Astrocyte (in vitro differentiated cells and primary cell): ENCODE results near the gene EGF. TPM values are rescaled to one million over a fixed set of nuclear protein-coding genes. Genes with fewer than 3 reads are reported as not detected.

ENCODE experiments used
- DNase-seq: peaks from one replicate; pipeline ENCODE4 v3.0.0-alpha.2; 2010; ENCODE audit warnings: low read depth
- FAIRE-seq: peaks from 2 replicates; lab custom pipeline; 2011; peaks lifted over from hg19 to GRCh38; lab: Jason Lieb, UNC
- H2AFZ ChIP-seq: 2 replicates; pipeline ENCODE4 v1.6.0; 2012; ENCODE audit warnings: low read depth, low read length, inconsistent platforms
- H3K27ac ChIP-seq: 2 replicates; pipeline ENCODE4 v1.5.1; 2011; ENCODE audit warnings: low read depth, low read length, inconsistent platforms
- H3K27me3 ChIP-seq: 2 replicates; pipeline ENCODE4 v1.6.0; 2011; ENCODE audit warnings: low read length, inconsistent platforms; ENCODE audit not compliant: insufficient read depth
- H3K36me3 ChIP-seq: 2 replicates; pipeline ENCODE4 v1.5.1; 2011; ENCODE audit warnings: low read length, inconsistent platforms; ENCODE audit not compliant: insufficient read depth
- H3K4me1 ChIP-seq: 2 replicates; pipeline ENCODE4 v1.5.1; 2011; ENCODE audit warnings: low read length, inconsistent platforms; ENCODE audit not compliant: insufficient read depth
- H3K4me2 ChIP-seq: 2 replicates; pipeline ENCODE4 v1.6.0; 2012; ENCODE audit warnings: low read length, inconsistent platforms
- H3K4me3 ChIP-seq: 2 replicates; pipeline ENCODE4 v1.5.1; 2011; ENCODE audit warnings: low read depth, mild to moderate bottlenecking, low read length, inconsistent platforms; ENCODE audit not compliant: insufficient read depth
- H3K79me2 ChIP-seq: 2 replicates; pipeline ENCODE4 v1.6.0; 2012; ENCODE audit warnings: mild to moderate bottlenecking, low read length, inconsistent platforms; ENCODE audit not compliant: insufficient read depth
- H3K9ac ChIP-seq: 2 replicates; pipeline ENCODE4 v1.6.0; 2012; ENCODE audit warnings: mild to moderate bottlenecking, low read length, inconsistent platforms
- H3K9me3 ChIP-seq: 2 replicates; pipeline ENCODE4 v1.5.1; 2012; ENCODE audit warnings: low read depth, mild to moderate bottlenecking, low read length, inconsistent platforms; ENCODE audit not compliant: insufficient read depth
- H4K20me1 ChIP-seq: 2 replicates; pipeline ENCODE4 v1.6.0; 2012; ENCODE audit warnings: low read length, inconsistent platforms; ENCODE audit not compliant: insufficient read depth
- H3K27ac Mint-ChIP-seq: one replicate; pipeline ENCODE4 v1.8.0; 2021; ENCODE audit warnings: mild to moderate bottlenecking, mixed read lengths; ENCODE audit not compliant: unreplicated experiment
- H3K27me3 Mint-ChIP-seq: one replicate; pipeline ENCODE4 v1.8.0; 2021; ENCODE audit warnings: low read depth, mixed read lengths; ENCODE audit not compliant: unreplicated experiment
- H3K36me3 Mint-ChIP-seq: one replicate; pipeline ENCODE4 v1.8.0; 2021; ENCODE audit warnings: low read depth, mixed read lengths; ENCODE audit not compliant: unreplicated experiment
- H3K4me1 Mint-ChIP-seq: one replicate; pipeline ENCODE4 v1.8.0; 2021; ENCODE audit warnings: low read depth, mixed read lengths; ENCODE audit not compliant: unreplicated experiment
- H3K4me3 Mint-ChIP-seq: one replicate; pipeline ENCODE4 v1.8.0; 2021; ENCODE audit warnings: mild to moderate bottlenecking, moderate library complexity, mixed read lengths; ENCODE audit not compliant: unreplicated experiment
- H3K9me3 Mint-ChIP-seq: one replicate; pipeline ENCODE4 v1.8.0; 2021; ENCODE audit warnings: mild to moderate bottlenecking, mixed read lengths; ENCODE audit not compliant: unreplicated experiment
- EZH2 ChIP-seq: IDR thresholded peaks from 2 replicates; pipeline ENCODE4 v1.6.1; 2012; ENCODE audit warnings: mild to moderate bottlenecking, low read length, inconsistent platforms; ENCODE audit not compliant: insufficient read depth
- total RNA-seq: library from RNA; stranded (reverse); gene quantifications from 2 replicates; pipeline ENCODE4 v1.2.1, GENCODE V29; 2021
- TF ChIP-seq, protein P1 (sequence below): IDR thresholded peaks from 2 replicates; pipeline ENCODE4 v1.5.1; 2011; ENCODE audit warnings: low read depth, mild to moderate bottlenecking, inconsistent platforms, low read length, moderate library complexity; ENCODE audit not compliant: insufficient read depth

Gene EGF
- total RNA-seq, 1 donor from 2014 or later = 22.9 TPM

DNA sequence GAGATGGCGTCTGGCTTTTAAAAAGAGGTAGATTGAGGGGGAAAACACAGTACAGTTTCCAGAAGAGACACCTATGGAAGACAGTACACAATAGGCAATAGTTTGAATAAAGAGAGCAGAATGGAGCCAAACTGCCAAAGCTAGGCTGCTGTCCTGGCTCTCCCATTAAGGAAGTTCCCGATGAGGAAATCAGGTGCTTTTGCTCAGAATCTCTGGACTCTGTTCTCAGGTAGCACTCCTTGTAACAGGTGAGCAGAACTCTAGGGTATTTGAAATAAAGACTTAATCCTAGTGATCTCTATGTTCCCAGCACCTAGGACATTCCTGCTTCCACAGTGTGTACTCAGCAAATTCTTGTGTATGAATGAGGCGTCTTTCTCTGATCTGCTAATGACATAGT, 1.6 kb downstream of the EGF start:
- H3K27ac ChIP-seq = no peak overlapping the region
- Mint-ChIP-seq H3K4me1 (peaks cover 21% of the 10 kb centered on the region), H3K4me3 (no peak overlapping the region), H3K27ac (no peak overlapping the region), H3K36me3 (no peaks in the 10 kb centered on the region), H3K9me3 (no peaks in the 10 kb centered on the region), H3K27me3 (no peaks in the 10 kb centered on the region)
- DNase-seq = no peak
- no peak overlapping the region for H2AFZ ChIP-seq
- TF ChIP-seq, protein P1, sequence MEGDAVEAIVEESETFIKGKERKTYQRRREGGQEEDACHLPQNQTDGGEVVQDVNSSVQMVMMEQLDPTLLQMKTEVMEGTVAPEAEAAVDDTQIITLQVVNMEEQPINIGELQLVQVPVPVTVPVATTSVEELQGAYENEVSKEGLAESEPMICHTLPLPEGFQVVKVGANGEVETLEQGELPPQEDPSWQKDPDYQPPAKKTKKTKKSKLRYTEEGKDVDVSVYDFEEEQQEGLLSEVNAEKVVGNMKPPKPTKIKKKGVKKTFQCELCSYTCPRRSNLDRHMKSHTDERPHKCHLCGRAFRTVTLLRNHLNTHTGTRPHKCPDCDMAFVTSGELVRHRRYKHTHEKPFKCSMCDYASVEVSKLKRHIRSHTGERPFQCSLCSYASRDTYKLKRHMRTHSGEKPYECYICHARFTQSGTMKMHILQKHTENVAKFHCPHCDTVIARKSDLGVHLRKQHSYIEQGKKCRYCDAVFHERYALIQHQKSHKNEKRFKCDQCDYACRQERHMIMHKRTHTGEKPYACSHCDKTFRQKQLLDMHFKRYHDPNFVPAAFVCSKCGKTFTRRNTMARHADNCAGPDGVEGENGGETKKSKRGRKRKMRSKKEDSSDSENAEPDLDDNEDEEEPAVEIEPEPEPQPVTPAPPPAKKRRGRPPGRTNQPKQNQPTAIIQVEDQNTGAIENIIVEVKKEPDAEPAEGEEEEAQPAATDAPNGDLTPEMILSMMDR = no peak
- TF ChIP-seq EZH2 = no peak
- peaks cover 6% of the 10 kb centered on the region for H3K4me1 ChIP-seq
- no peaks in the 10 kb centered on the region for H3K27me3 ChIP-seq
- H3K36me3 ChIP-seq = no peaks in the 10 kb centered on the region
- no peak for FAIRE-seq
- no peak overlapping the region for H3K4me2 ChIP-seq
- H3K9ac ChIP-seq = no peak overlapping the region
- H4K20me1 ChIP-seq = no peaks in the 10 kb centered on the region
- no peaks in the 10 kb centered on the region for H3K79me2 ChIP-seq
- no peak overlapping the region for H3K4me3 ChIP-seq
- no peaks in the 10 kb centered on the region for H3K9me3 ChIP-seq

DNA sequence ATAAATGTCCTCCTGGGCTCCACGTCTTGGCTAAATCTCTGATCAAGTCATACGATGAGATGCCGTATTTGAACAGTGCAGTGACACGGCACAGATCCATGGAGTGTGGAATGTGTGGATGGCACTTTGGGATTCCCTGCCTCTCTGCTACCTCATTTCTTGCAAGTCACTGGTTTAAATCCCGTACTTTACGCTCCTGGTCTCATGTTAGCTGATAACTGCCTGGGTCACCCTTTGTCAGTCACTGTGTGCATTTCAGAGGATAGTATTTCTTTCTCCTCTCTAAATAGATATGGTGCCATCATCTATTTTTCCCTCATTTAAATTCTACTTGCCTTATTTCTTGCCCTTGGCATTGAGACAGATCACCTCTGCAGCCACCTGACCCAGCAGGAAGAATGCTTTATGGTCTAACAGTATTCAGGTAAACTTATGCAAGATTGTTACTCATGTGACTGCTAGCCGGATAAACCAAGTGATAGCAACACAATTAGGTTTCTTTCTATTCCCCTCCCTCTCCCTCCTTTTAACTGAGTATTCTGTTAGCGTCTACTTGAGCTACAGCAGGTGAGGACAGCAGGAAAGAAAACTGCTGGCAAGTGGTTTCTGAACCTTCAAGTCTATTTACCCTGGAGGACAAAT, 2.8 kb downstream of the EGF start:
- no peaks in the 10 kb centered on the region for H3K36me3 Mint-ChIP-seq
- H3K36me3 ChIP-seq = no peaks in the 10 kb centered on the region
- H3K27me3 Mint-ChIP-seq = no peaks in the 10 kb centered on the region
- DNase-seq (no peak), FAIRE-seq (no peak)
- no peak overlapping the region for H3K4me2 ChIP-seq
- H3K4me3 ChIP-seq = no peak overlapping the region
- H3K27me3 ChIP-seq = no peaks in the 10 kb centered on the region
- H3K27ac ChIP-seq = no peak overlapping the region
- peaks cover 6% of the 10 kb centered on the region for H3K4me1 ChIP-seq
- H3K4me1 Mint-ChIP-seq = peaks cover 25% of the 10 kb centered on the region
- no peak overlapping the region for H3K4me3 Mint-ChIP-seq
- H3K27ac Mint-ChIP-seq = no peak overlapping the region
- H3K79me2 ChIP-seq = no peaks in the 10 kb centered on the region
- H3K9ac ChIP-seq = no peak overlapping the region
- TF ChIP-seq EZH2 = no peak
- TF ChIP-seq, protein P1 = no peak
- no peaks in the 10 kb centered on the region for H3K9me3 Mint-ChIP-seq
- H2AFZ ChIP-seq = no peak overlapping the region
- H3K9me3 ChIP-seq = no peaks in the 10 kb centered on the region
- no peaks in the 10 kb centered on the region for H4K20me1 ChIP-seq

DNA sequence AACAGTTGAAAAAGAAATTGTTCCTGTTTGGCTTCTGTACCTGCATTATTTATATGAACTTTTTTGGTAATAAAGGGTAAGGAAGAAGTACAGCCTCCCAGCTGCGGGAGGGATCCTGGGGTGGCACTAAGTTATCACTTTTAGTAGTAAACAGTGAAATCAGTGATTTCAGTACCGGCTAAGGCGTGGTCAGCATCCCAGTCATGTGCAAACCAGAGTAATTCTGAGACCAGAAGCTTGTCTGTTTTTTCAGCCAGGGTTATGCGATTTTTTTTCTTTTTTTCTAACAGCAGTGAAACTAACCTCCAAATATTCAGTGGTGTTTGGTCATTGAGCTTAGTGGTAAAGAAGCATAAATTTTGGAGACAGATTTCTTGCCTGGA, 3.3 kb downstream of the EGF start:
- Mint-ChIP-seq H3K27ac (no peak overlapping the region), H3K4me1 (peaks cover 30% of the 10 kb centered on the region), H3K4me3 (no peak overlapping the region), H3K27me3 (no peaks in the 10 kb centered on the region), H3K9me3 (no peaks in the 10 kb centered on the region), H3K36me3 (no peaks in the 10 kb centered on the region)
- no peak overlapping the region for H3K4me2 ChIP-seq
- H3K9ac ChIP-seq = no peak overlapping the region
- no peak overlapping the region for H3K27ac ChIP-seq
- no peak overlapping the region for H2AFZ ChIP-seq
- no peaks in the 10 kb centered on the region for H3K9me3 ChIP-seq
- TF ChIP-seq, protein P1 = no peak
- no peak for TF ChIP-seq EZH2
- H4K20me1 ChIP-seq = no peaks in the 10 kb centered on the region
- H3K4me3 ChIP-seq = no peak overlapping the region
- no peak for DNase-seq
- H3K27me3 ChIP-seq = no peaks in the 10 kb centered on the region
- no peaks in the 10 kb centered on the region for H3K79me2 ChIP-seq
- no peaks in the 10 kb centered on the region for H3K36me3 ChIP-seq
- H3K4me1 ChIP-seq = peaks cover 11% of the 10 kb centered on the region
- no peak for FAIRE-seq
